Measurements from ENCODE around the gene POU4F1.

DNA sequence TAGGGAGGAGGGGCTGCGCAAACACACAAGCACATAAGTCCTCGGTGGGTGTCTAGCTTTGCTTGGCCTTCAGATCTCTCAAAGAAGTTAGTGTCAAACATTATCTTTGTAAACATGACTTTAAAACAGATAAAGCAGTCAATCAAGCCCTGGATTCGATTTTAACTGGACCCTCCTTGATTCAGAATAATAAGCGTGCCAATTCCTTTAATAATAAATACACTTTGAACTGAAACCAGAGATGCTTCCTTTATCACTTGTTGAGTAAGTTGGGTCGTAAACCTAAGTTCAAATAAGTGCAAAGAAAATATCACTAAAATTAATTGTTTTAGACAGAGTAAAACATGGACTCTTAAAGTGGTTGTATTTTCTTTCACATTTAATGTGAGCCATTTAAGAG is 30.9 kb downstream of the POU4F1 start:
- TF ChIP-seq, protein P1, sequence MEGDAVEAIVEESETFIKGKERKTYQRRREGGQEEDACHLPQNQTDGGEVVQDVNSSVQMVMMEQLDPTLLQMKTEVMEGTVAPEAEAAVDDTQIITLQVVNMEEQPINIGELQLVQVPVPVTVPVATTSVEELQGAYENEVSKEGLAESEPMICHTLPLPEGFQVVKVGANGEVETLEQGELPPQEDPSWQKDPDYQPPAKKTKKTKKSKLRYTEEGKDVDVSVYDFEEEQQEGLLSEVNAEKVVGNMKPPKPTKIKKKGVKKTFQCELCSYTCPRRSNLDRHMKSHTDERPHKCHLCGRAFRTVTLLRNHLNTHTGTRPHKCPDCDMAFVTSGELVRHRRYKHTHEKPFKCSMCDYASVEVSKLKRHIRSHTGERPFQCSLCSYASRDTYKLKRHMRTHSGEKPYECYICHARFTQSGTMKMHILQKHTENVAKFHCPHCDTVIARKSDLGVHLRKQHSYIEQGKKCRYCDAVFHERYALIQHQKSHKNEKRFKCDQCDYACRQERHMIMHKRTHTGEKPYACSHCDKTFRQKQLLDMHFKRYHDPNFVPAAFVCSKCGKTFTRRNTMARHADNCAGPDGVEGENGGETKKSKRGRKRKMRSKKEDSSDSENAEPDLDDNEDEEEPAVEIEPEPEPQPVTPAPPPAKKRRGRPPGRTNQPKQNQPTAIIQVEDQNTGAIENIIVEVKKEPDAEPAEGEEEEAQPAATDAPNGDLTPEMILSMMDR (IDR thresholded peaks at IDR 0.05; ENCODE audit: low read depth, low read length, poor library complexity, severe bottlenecking) = no peak
- no peak for TF ChIP-seq EZH2phosphoT487 (IDR thresholded peaks at IDR 0.05; ENCODE audit: borderline replicate concordance, low read length)
